Karpas-422 (cell line): ENCODE results near the gene NOTCH1. TPM values are rescaled to one million over a fixed set of nuclear protein-coding genes. Genes with fewer than 3 reads are reported as not detected.

Experiments used
- DNase-seq: peaks from one replicate; pipeline ENCODE4 v3.0.0-alpha.2; 2015
- H2AFZ ChIP-seq: fragments of 200-600 bp; sonication (generic); 2 replicates; pipeline ENCODE4 v1.6.1; 2014; ENCODE audit warnings: antibody characterized with exemption, low read length, mixed read lengths
- H3K27ac ChIP-seq: fragments of 200-600 bp; sonication (generic); 2 replicates; pipeline ENCODE4 v1.5.1; 2014; ENCODE audit warnings: mild to moderate bottlenecking, low read length, moderate library complexity
- H3K27me3 ChIP-seq: fragments of 200-600 bp; sonication (generic); 2 replicates; pipeline ENCODE4 v1.6.1; 2014; ENCODE audit warnings: low read length, mixed read lengths
- H3K36me3 ChIP-seq: fragments of 200-600 bp; sonication (generic); 2 replicates; pipeline ENCODE4 v1.6.1; 2014; ENCODE audit warnings: low read length, mixed read lengths; ENCODE audit not compliant: insufficient read depth
- H3K4me1 ChIP-seq: fragments of 200-600 bp; sonication (generic); 2 replicates; pipeline ENCODE4 v1.6.1; 2014; ENCODE audit warnings: mild to moderate bottlenecking, low read length, mixed read lengths
- H3K4me2 ChIP-seq: fragments of 200-600 bp; sonication (generic); 2 replicates; pipeline ENCODE4 v1.6.1; 2014; ENCODE audit warnings: low read length, low read depth, mild to moderate bottlenecking; ENCODE audit not compliant: poor library complexity, severe bottlenecking
- H3K4me3 ChIP-seq: fragments of 200-600 bp; sonication (generic); 2 replicates; pipeline ENCODE4 v1.5.1; 2014; ENCODE audit warnings: mild to moderate bottlenecking, antibody characterized with exemption, low read length, mixed read lengths
- H3K79me2 ChIP-seq: fragments of 200-600 bp; sonication (generic); 2 replicates; pipeline ENCODE4 v1.6.1; 2014; ENCODE audit warnings: mild to moderate bottlenecking, low read length, mixed read lengths
- H3K9ac ChIP-seq: fragments of 200-600 bp; sonication (generic); 2 replicates; pipeline ENCODE4 v1.6.0; 2014; ENCODE audit warnings: low read length
- H3K9me2 ChIP-seq: fragments of 200-600 bp; sonication (generic), shearing (Covaris generic); replicated peaks from 2 replicates; pipeline ENCODE4 v1.6.0; 2014; ENCODE audit warnings: mild to moderate bottlenecking, low read length, moderate library complexity; ENCODE audit not compliant: insufficient read depth
- H3K9me3 ChIP-seq: fragments of 300-700, 200-600 bp; sonication (generic); 2 replicates; pipeline ENCODE4 v1.6.1; 2014; ENCODE audit warnings: low read length, mixed read lengths
- H4K20me1 ChIP-seq: fragments of 200-600 bp; sonication (generic); 2 replicates; pipeline ENCODE4 v1.6.1; 2014; ENCODE audit warnings: mild to moderate bottlenecking, antibody characterized with exemption, low read length, low read depth; ENCODE audit not compliant: insufficient read depth
- total RNA-seq: library from RNA; depleted of rRNA; stranded (reverse); fragments of >200 nt; shearing (Covaris generic); gene quantifications from 2 replicates; pipeline ENCODE4 v1.2.3, GENCODE V29; 2014; ENCODE audit warnings: low replicate concordance

The NOTCH1 gene
- total RNA-seq, 1 experiment from 2014 or later: 15.0 TPM

GRCh38 chr9:136467766-136468165 is 78.1 kb downstream of the NOTCH1 start:
- H3K4me1 ChIP-seq: peaks cover 26% of the 10 kb centered on the region
- peak overlapping the region; percentile 12; the same call in 1 of the 2 replicates for H3K4me3 ChIP-seq
- H3K9ac ChIP-seq: no peak overlapping the region
- H3K36me3 ChIP-seq: peaks cover 23% of the 10 kb centered on the region
- no peaks in the 10 kb centered on the region for H3K9me3 ChIP-seq
- no peak for DNase-seq
- H2AFZ ChIP-seq: no peak overlapping the region
- peak overlapping the region; percentile 65 for H3K27ac ChIP-seq
- H3K4me2 ChIP-seq: peak overlapping the region; percentile 48
- no peaks in the 10 kb centered on the region for H3K9me2 ChIP-seq
- peaks cover 46% of the 10 kb centered on the region for H4K20me1 ChIP-seq
- H3K79me2 ChIP-seq: peaks cover 20% of the 10 kb centered on the region
- H3K27me3 ChIP-seq: no peaks in the 10 kb centered on the region

- H4K20me1 ChIP-seq: peaks cover 39% of the 10 kb centered on the region
- H3K9me2 ChIP-seq: no peaks in the 10 kb centered on the region
- H3K27ac ChIP-seq: no peak overlapping the region
- H3K36me3 ChIP-seq: peaks cover 16% of the 10 kb centered on the region
- no peak overlapping the region for H3K4me3 ChIP-seq
- no peak overlapping the region for H3K9ac ChIP-seq
- no peaks in the 10 kb centered on the region for H3K9me3 ChIP-seq
- peaks cover 26% of the 10 kb centered on the region for H3K4me1 ChIP-seq
- no peak overlapping the region for H3K4me2 ChIP-seq
- H3K79me2 ChIP-seq: peaks cover 8% of the 10 kb centered on the region
- no peaks in the 10 kb centered on the region for H3K27me3 ChIP-seq
- no peak for DNase-seq
- no peak overlapping the region for H2AFZ ChIP-seq
These were observed 79.7 kb downstream of the NOTCH1 start for GRCh38 chr9:136466155-136466541.

GRCh38 chr9:136465500-136466154 is 80.2 kb downstream of the NOTCH1 start:
- no peaks in the 10 kb centered on the region for H3K27me3 ChIP-seq
- H3K79me2 ChIP-seq: peaks cover 6% of the 10 kb centered on the region
- no peak overlapping the region for H3K4me2 ChIP-seq
- peaks cover 19% of the 10 kb centered on the region for H3K36me3 ChIP-seq
- H3K9ac ChIP-seq: no peak overlapping the region
- H3K27ac ChIP-seq: no peak overlapping the region
- H3K4me1 ChIP-seq: peaks cover 26% of the 10 kb centered on the region
- no peak overlapping the region for H2AFZ ChIP-seq
- H3K4me3 ChIP-seq: no peak overlapping the region
- no peaks in the 10 kb centered on the region for H3K9me2 ChIP-seq
- H4K20me1 ChIP-seq: peaks cover 37% of the 10 kb centered on the region
- DNase-seq: no peak
- H3K9me3 ChIP-seq: no peaks in the 10 kb centered on the region

DNA sequence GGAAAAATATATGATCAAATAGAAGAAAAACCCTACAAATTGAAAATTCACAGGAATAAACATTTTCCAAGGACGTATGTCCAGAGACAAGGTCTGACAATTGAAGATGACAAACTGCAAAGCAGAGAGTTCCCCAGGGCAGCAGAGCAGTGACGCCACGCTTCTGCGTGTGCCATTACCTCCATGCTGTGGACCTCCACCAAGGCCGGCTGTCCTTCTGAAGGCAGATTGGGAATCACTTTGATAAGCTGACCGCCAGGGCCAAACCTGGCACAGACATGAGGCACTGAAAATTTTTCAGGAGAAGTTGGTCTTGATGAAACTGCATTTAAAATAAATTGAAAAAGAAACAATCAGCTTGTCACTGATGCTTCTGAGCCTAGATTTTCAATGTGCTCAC is 81.6 kb downstream of the NOTCH1 start:
- Histone ChIP-seq H3K9ac (no peak overlapping the region), H3K4me1 (peaks cover 25% of the 10 kb centered on the region), H2AFZ (no peak overlapping the region), H3K27ac (no peak overlapping the region), H3K36me3 (peaks cover 26% of the 10 kb centered on the region), H3K27me3 (no peaks in the 10 kb centered on the region), H3K9me2 (no peaks in the 10 kb centered on the region), H3K79me2 (no peaks in the 10 kb centered on the region), H3K4me3 (no peak overlapping the region), H4K20me1 (peaks cover 26% of the 10 kb centered on the region), H3K9me3 (no peaks in the 10 kb centered on the region), H3K4me2 (no peak overlapping the region)
- DNase-seq: no peak

GRCh38 chr9:136463578-136463977 is 82.3 kb downstream of the NOTCH1 start:
- Histone ChIP-seq H3K79me2 (no peaks in the 10 kb centered on the region), H3K9me2 (no peaks in the 10 kb centered on the region), H4K20me1 (peaks cover 19% of the 10 kb centered on the region), H3K27ac (no peak overlapping the region), H3K36me3 (peaks cover 28% of the 10 kb centered on the region), H3K9ac (no peak overlapping the region), H2AFZ (no peak overlapping the region), H3K9me3 (no peaks in the 10 kb centered on the region), H3K27me3 (no peaks in the 10 kb centered on the region), H3K4me3 (no peak overlapping the region), H3K4me1 (peaks cover 19% of the 10 kb centered on the region), H3K4me2 (no peak overlapping the region)
- no peak for DNase-seq

GRCh38 chr9:136462664-136463063 is 83.2 kb downstream of the NOTCH1 start:
- H2AFZ ChIP-seq: no peak overlapping the region
- H3K4me1 ChIP-seq: peaks cover 10% of the 10 kb centered on the region
- H4K20me1 ChIP-seq: peaks cover 12% of the 10 kb centered on the region
- peaks cover 25% of the 10 kb centered on the region for H3K36me3 ChIP-seq
- H3K27ac ChIP-seq: no peak overlapping the region
- no peaks in the 10 kb centered on the region for H3K27me3 ChIP-seq
- H3K4me2 ChIP-seq: no peak overlapping the region
- H3K9ac ChIP-seq: no peak overlapping the region
- no peak for DNase-seq
- no peak overlapping the region for H3K4me3 ChIP-seq
- no peaks in the 10 kb centered on the region for H3K9me3 ChIP-seq
- H3K9me2 ChIP-seq: no peaks in the 10 kb centered on the region
- H3K79me2 ChIP-seq: no peaks in the 10 kb centered on the region

DNA sequence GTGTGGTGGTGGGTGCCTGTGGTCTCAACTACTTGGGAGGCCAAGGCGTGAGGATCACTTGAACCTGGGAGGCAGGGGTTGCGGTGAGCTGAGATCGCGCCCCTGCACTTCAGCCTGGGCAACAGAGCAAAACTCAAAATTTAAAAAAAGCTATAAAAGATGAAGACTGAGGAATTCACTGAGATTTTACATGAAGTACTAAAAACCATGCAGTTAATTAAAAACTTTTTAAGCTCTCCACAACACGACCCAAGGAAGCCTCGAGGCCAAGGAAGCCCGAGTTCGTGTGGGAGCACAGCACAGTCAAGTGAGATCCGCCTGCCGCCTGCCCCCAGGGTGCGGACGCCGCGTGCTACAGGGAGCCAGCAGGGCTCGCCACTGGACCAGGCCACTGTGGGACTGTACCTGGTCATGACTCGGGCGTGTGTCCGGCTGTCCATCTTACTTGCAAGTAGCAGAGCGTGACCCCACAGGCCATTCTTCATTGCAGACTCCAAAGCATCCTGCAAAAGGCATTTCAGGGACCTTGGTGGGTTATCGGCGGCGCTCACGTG is 85.0 kb downstream of the NOTCH1 start:
- Histone ChIP-seq H3K27ac (no peak overlapping the region), H2AFZ (no peak overlapping the region), H3K79me2 (no peaks in the 10 kb centered on the region), H3K27me3 (no peaks in the 10 kb centered on the region), H3K4me2 (no peak overlapping the region), H3K9me2 (no peaks in the 10 kb centered on the region), H3K4me3 (no peak overlapping the region), H3K36me3 (peaks cover 22% of the 10 kb centered on the region), H3K4me1 (no peaks in the 10 kb centered on the region), H3K9ac (no peak overlapping the region), H4K20me1 (no peaks in the 10 kb centered on the region), H3K9me3 (no peaks in the 10 kb centered on the region)
- DNase-seq: no peak

DNA sequence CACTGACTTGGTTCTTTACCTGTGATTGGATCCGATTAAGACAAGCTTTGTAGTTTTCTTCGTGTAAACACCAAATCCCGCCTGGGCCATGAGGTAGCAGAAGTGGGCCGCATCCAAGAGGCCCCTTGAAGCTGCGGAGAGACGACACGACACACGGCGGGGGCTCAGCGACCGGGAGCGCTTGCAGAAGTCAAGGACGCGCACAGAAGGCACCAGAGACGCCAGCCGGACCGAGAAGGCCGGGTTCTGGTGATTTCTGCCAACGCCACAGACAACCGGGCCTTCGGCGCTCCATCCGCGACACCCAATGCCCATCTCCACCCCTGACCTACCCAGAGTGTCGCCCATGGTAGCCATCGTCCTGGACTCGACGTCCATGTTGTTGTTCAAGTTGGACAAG is 86.4 kb downstream of the NOTCH1 start:
- no peaks in the 10 kb centered on the region for H4K20me1 ChIP-seq
- H3K9ac ChIP-seq: no peak overlapping the region
- H3K4me2 ChIP-seq: no peak overlapping the region

More for the DNA sequence above, 86.4 kb downstream of the NOTCH1 start:
- Histone ChIP-seq H2AFZ (no peak overlapping the region), H3K79me2 (no peaks in the 10 kb centered on the region), H3K4me1 (no peaks in the 10 kb centered on the region), H3K9me2 (no peaks in the 10 kb centered on the region), H3K4me3 (no peak overlapping the region), H3K9me3 (no peaks in the 10 kb centered on the region), H3K36me3 (peaks cover 17% of the 10 kb centered on the region), H3K27me3 (no peaks in the 10 kb centered on the region), H3K27ac (no peak overlapping the region)
- no peak for DNase-seq
